Gastroesophageal sphincter (tissue), 4 donors: ENCODE measurements around the gene RBKS. TPM values are rescaled to one million over a fixed set of nuclear protein-coding genes. Genes with fewer than 3 reads are reported as not detected.

Experiments used
- ATAC-seq: fragments of 150-250 bp; one replicate; pipeline ENCODE4 v1.9.1; 2016; ENCODE audit warnings: mild to moderate bottlenecking, moderate library complexity
- H3K27ac ChIP-seq, 4 donors: fragments of 200-600 bp; sonication (generic) in 3 of 4; 1 replicate in 3 of 4; 2 replicates in 1 of 4; pipeline ENCODE4 v1.5.1; 2016 to 2019
- H3K27me3 ChIP-seq: fragments of 200-600 bp; sonication (generic); one replicate; pipeline ENCODE4 v1.5.1; 2019
- H3K36me3 ChIP-seq, 2 donors: fragments of 200-600 bp; sonication (generic); one replicate each; pipeline ENCODE4 v1.5.1; 2019; ENCODE audit warnings: control low read depth in 1 of 2
- H3K4me1 ChIP-seq, 3 donors: fragments of 200-600 bp; sonication (generic); 1 replicate in 2 of 3; 2 replicates in 1 of 3; pipeline ENCODE4 v1.5.1; 2016 to 2019; ENCODE audit warnings: control low read depth in 2 of 3
- H3K4me3 ChIP-seq, 2 donors: fragments of 200-600 bp; sonication (generic); one replicate each; pipeline ENCODE4 v1.5.1; 2019; ENCODE audit warnings: mild to moderate bottlenecking in 1 of 2, moderate library complexity in 1 of 2
- H3K9me3 ChIP-seq, 3 donors: fragments of 200-600 bp; sonication (generic); one replicate each; pipeline ENCODE4 v1.5.1; 2017 to 2019; ENCODE audit warnings: control low read depth in 2 of 3
- EP300 ChIP-seq: sonication (generic); formaldehyde crosslinking; IDR thresholded peaks from one replicate; pipeline ENCODE4 v1.6.1; 2017; ENCODE audit warnings: antibody characterized with exemption, mild to moderate bottlenecking
- POLR2A ChIP-seq, 2 donors: fragments of 450-650 bp; IDR thresholded peaks; one replicate each; pipeline ENCODE4 v1.6.1; 2017; ENCODE audit warnings: antibody characterized with exemption in 2 of 2, mild to moderate bottlenecking in 2 of 2, moderate library complexity in 1 of 2
- POLR2AphosphoS5 ChIP-seq: sonication (generic); formaldehyde crosslinking; IDR thresholded peaks from one replicate; pipeline ENCODE4 v1.6.1; 2017; ENCODE audit warnings: antibody characterized with exemption
- WGBS, 2 donors: methylation state at CpG; one replicate each; pipeline ENCODE4 v1.1.5; 2018; ENCODE audit warnings: low coverage in 1 of 2; 5-methylcytosine and 5-hydroxymethylcytosine counted together
- total RNA-seq, 4 donors: library from RNA; depleted of rRNA; stranded (reverse); fragments of >200 nt; gene quantifications; one replicate each; pipeline ENCODE4 v1.1.0, GENCODE V29; 2016
- TF ChIP-seq, protein P1 (sequence below), 4 experiments: fragments of 200-600 bp in 2 of 4; fragments of 450-650 bp in 2 of 4; sonication (generic) in 1 of 4; IDR thresholded peaks; one replicate each; pipeline ENCODE4 v1.5.1; 2017 to 2019; ENCODE audit warnings: antibody characterized with exemption in 4 of 4, mild to moderate bottlenecking in 2 of 4, moderate library complexity in 2 of 4

RBKS gene
- total RNA-seq, 4 donors from 2014 or later = 0.81 to 2.4 (median 1.6) TPM

DNA sequence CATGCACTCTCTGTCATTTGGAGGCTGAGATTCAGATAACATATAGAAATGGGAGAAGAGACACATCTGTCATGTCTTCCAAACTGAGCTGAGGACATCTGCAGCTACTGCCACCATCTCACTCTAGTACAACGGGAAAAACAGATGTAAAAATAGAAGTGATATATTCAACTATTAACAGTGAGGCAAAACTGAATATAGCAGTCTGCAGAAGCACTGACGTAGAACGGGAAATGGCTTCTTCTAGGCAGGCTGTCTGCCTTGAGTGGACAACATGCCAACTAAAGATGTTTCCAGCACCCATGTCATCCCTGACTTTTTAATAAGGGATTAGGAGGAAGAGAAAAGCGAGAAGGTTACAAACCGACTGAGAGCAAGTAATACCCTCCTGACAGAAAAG lies 67.1 kb downstream of the RBKS start:
- peak; percentile 61 for ATAC-seq
- no peaks in the 10 kb centered on the region for H3K36me3 ChIP-seq
- H3K27me3 ChIP-seq = no peaks in the 10 kb centered on the region
- peak overlapping the region; percentile 80 to 85 (median 83) for H3K27ac ChIP-seq
- TF ChIP-seq, protein P1, sequence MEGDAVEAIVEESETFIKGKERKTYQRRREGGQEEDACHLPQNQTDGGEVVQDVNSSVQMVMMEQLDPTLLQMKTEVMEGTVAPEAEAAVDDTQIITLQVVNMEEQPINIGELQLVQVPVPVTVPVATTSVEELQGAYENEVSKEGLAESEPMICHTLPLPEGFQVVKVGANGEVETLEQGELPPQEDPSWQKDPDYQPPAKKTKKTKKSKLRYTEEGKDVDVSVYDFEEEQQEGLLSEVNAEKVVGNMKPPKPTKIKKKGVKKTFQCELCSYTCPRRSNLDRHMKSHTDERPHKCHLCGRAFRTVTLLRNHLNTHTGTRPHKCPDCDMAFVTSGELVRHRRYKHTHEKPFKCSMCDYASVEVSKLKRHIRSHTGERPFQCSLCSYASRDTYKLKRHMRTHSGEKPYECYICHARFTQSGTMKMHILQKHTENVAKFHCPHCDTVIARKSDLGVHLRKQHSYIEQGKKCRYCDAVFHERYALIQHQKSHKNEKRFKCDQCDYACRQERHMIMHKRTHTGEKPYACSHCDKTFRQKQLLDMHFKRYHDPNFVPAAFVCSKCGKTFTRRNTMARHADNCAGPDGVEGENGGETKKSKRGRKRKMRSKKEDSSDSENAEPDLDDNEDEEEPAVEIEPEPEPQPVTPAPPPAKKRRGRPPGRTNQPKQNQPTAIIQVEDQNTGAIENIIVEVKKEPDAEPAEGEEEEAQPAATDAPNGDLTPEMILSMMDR (IDR thresholded peaks at IDR 0.05) = no peak
- TF ChIP-seq EP300 = no peak
- TF ChIP-seq POLR2A (IDR thresholded peaks at IDR 0.05) = no peak
- TF ChIP-seq POLR2AphosphoS5 = no peak
- 22 to 35% methylated on average over 3 to 5 of the region's 5 CpGs for WGBS, 2 donors
- H3K4me1 ChIP-seq = peaks cover 0 to 17% (median 0%) of the 10 kb centered on the region in 3 donors
- H3K4me3 ChIP-seq = peak overlapping the region; percentile 38
- no peaks in the 10 kb centered on the region for H3K9me3 ChIP-seq

DNA sequence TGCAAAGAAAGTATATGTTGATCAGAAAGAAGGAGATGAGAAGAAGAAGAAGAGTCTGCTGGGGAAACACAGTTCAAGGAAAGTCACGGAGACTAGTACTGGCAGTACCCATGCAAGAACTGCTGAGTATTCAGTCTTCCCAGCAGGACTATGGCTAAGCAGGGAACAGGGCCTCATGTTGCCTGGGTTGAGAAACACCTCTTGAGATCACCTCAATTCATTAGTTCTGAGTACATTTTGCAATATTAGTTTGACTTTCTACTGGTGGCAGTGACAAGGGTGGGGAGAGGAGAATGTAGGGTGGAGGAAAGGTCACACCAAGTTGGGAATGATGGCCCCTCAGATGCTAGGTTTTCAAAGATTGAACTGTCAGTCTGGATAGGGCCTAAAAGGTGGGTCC lies 68.1 kb downstream of the RBKS start:
- H3K4me3 ChIP-seq = no peak overlapping the region
- WGBS, 2 donors = 80 to 100% methylated on average over 1 of the region's 1 CpG
- no peak for ATAC-seq
- peak overlapping the region in 3 of 4 donors; percentile 80 to 84 (median 82) for H3K27ac ChIP-seq
- TF ChIP-seq, protein P1 (IDR thresholded peaks at IDR 0.05) = no peak
- TF ChIP-seq POLR2AphosphoS5 (no peak), POLR2A (IDR thresholded peaks at IDR 0.05) (no peak), EP300 (no peak)
- peaks cover 0 to 17% (median 0%) of the 10 kb centered on the region in 3 donors for H3K4me1 ChIP-seq
- no peaks in the 10 kb centered on the region for H3K36me3 ChIP-seq
- no peaks in the 10 kb centered on the region for H3K27me3 ChIP-seq
- no peaks in the 10 kb centered on the region for H3K9me3 ChIP-seq

DNA sequence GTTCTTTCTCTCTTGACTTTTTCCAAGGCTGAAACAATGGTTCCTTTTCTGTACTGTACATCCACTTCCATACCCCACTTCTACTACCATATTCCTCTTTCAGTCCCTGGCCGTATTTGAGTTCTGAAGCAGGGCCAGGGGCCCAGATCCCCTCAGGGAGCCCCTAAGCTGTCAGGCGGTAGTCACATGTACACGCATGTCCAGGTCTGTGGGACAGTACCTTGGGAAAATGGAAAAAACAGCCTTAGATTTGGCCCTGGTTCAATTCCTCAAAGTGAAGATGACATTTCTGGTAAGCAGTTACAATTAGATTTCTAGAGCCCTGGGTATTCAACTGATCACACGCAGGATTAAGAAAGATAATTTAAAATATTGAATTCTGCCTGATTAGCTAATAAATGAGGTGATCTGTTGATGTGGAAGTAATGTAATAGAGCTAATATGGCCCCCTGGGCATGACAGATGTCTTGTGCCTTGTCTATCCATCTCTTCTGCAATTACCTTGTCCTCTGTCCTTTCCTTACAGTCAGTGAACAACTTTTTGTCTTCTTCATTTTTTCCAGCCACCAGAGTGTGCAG lies 74.2 kb downstream of the RBKS start:
- WGBS, 2 donors = 90 to 96% methylated on average over 4 of the region's 4 CpGs
- H3K27ac ChIP-seq = no peak overlapping the region
- H3K4me1 ChIP-seq = no peaks in the 10 kb centered on the region
- TF ChIP-seq POLR2AphosphoS5 = no peak
- ATAC-seq = no peak
- no peaks in the 10 kb centered on the region for H3K9me3 ChIP-seq
- H3K36me3 ChIP-seq = no peaks in the 10 kb centered on the region
- no peaks in the 10 kb centered on the region for H3K27me3 ChIP-seq
- H3K4me3 ChIP-seq = no peak overlapping the region

DNA sequence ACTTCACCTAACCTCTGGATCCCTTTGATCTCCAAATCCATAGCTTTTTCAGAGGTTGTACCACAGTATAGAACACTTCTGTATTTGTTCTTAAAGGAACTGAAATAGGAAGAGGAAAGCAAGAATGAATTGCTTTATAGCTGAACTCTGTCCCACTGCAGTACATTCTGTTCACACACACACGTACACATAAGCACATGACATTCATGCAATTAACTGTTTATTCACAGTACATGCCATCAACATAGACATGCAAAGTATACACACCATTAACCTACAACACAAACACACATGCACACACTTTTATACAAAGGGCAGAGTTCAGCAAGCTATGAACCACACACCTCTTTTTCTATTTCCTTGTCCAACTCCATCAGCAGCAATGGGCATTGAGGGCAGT lies 75.4 kb downstream of the RBKS start:
- Histone ChIP-seq H3K9me3 (no peaks in the 10 kb centered on the region), H3K27ac (no peak overlapping the region), H3K27me3 (no peaks in the 10 kb centered on the region), H3K4me3 (no peak overlapping the region), H3K4me1 (peaks cover 0 to 6% (median 3%) of the 10 kb centered on the region in 3 donors), H3K36me3 (no peaks in the 10 kb centered on the region)
- WGBS, 2 donors = 67 to 76% methylated on average over 1 of the region's 1 CpG
- TF ChIP-seq EP300 (no peak), POLR2A (IDR thresholded peaks at IDR 0.05) (no peak), POLR2AphosphoS5 (no peak)
- TF ChIP-seq, protein P1 (IDR thresholded peaks at IDR 0.05) = no peak
- ATAC-seq = no peak

GRCh38 chr2:27811768-27812167 lies 78.4 kb downstream of the RBKS start:
- TF ChIP-seq EP300 = no peak
- TF ChIP-seq POLR2AphosphoS5 = no peak
- TF ChIP-seq POLR2A (IDR thresholded peaks at IDR 0.05) = no peak
- TF ChIP-seq, protein P1 (IDR thresholded peaks at IDR 0.05) = no peak
- ATAC-seq = no peak
- peaks cover 0 to 14% (median 3%) of the 10 kb centered on the region in 3 donors for H3K4me1 ChIP-seq
- H3K27ac ChIP-seq = no peak overlapping the region
- no peaks in the 10 kb centered on the region for H3K36me3 ChIP-seq
- WGBS, 2 donors = 92 to 100% methylated on average over 1 of the region's 1 CpG
- no peaks in the 10 kb centered on the region for H3K9me3 ChIP-seq
- H3K4me3 ChIP-seq = no peak overlapping the region
- H3K27me3 ChIP-seq = no peaks in the 10 kb centered on the region
